ENCODE measurements around the gene RASAL1. TPM values are rescaled to one million over a fixed set of nuclear protein-coding genes. Genes with fewer than 3 reads are reported as not detected.

Gene RASAL1
- total RNA-seq, 2 donors from 2014 or later = 9.0 to 10.2 TPM

DNA sequence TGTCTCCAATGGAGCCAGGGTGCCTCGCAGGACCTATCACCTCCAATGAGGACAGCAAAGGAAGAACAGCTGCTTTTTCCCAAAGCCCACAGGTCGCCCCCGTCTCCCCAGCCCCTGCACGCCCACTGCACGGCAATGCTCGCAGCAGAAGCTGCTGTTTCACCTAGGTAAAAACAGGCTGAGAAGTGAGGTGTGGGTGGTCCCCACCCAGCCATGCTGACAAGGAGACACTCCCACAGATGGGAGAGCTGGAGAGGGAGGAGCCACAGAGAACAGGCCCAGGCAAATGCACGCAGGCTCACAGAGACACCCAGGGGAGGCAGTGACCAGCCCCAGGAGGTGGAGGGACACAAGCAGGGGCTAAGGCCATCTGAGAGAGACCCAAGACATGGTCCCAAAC is 24.4 kb upstream of the RASAL1 start:
- Histone ChIP-seq H3K4me1 (no peaks in the 10 kb centered on the region), H3K36me3 (peaks cover 5% of the 10 kb centered on the region), H3K4me3 (no peak overlapping the region), H3K27me3 (peaks cover 1% of the 10 kb centered on the region), H3K9ac (ENCODE audit: low read depth in 2 of 2, low read length in 2 of 2) (no peak overlapping the region), H3K27ac (no peak overlapping the region), H3K9me3 (no peaks in the 10 kb centered on the region)
- intact Hi-C loops (cut with DNase I) = loop anchor here (10.0 kb wide), 1 partner anchor 65 kb away; no protein-coding TSS in a partner anchor
- DNase-seq = no peak
- TF ChIP-seq, protein P1, sequence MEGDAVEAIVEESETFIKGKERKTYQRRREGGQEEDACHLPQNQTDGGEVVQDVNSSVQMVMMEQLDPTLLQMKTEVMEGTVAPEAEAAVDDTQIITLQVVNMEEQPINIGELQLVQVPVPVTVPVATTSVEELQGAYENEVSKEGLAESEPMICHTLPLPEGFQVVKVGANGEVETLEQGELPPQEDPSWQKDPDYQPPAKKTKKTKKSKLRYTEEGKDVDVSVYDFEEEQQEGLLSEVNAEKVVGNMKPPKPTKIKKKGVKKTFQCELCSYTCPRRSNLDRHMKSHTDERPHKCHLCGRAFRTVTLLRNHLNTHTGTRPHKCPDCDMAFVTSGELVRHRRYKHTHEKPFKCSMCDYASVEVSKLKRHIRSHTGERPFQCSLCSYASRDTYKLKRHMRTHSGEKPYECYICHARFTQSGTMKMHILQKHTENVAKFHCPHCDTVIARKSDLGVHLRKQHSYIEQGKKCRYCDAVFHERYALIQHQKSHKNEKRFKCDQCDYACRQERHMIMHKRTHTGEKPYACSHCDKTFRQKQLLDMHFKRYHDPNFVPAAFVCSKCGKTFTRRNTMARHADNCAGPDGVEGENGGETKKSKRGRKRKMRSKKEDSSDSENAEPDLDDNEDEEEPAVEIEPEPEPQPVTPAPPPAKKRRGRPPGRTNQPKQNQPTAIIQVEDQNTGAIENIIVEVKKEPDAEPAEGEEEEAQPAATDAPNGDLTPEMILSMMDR (IDR thresholded peaks at IDR 0.05) = no peak

DNA sequence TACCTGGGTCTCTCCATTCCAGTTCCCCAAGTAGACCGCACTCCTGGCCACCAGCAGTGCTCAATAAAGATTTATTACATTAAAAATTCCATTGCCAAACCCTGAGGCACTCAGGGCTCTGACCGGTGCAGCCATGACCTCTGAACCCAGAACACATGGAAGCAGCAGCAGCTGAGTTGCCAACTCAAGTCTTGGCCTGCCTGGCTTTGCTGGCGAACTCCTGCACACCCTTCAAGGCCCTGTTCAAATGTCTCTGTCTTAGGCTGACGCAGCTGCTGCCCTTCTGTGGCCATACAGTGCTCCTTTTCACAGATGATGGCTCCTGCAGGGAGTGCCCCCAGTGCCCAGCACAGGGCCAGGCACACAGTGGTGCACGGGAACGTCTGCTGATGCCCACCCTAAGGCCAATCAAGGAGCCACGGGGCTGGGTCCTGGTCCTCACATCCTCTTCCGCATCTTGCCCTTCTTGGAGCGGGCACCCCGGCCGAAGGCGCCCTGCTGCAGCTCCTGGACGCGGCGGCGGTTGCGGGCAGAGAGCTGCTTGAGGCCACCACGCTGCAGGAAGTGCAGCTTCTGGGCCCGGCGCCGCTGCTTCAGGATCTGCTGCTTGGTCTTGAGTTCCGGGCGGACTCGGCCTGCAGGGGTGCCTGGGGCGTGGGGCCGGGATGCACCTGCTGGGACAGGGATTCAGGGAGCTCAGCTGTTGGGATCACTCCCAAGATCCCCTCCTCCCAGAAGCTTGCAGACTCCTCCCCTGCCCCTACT is 23.1 kb upstream of the RASAL1 start:
- H3K36me3 ChIP-seq = peaks cover 5% of the 10 kb centered on the region
- intact Hi-C loops (cut with DNase I) = loop anchor here (10.0 kb wide), 1 partner anchor 64 kb away; no protein-coding TSS in a partner anchor

DNA sequence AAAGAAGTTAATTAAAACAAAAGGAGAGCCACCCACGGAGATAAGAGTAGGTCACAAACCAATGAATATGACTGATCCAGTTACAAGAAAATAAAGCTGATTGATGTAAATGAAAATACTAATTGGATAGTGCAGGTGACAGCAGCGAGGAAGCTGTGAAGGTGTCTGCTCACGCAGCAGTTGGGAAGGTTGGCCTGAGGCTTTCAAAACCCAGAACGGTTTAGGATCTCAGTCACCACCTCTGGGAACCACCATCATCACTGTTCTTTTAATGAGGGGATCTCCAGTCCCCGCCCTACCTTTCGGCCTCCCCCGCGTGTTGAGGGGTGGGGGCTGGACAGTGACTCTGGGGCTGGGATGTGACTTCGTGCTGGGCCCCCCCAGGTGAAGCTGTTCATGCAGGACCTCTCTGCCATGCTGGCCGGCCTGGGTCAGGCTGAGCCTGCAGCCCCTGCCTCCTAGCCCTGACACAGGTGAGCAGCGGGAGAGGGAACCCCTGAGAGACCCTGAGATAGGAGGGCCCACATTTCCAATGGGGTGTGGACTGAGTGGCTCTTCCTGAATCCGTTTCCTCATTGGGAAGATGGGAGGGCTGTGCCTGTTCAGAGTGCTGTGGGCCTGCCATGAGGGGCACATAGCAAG is 21.8 kb upstream of the RASAL1 start:
- Histone ChIP-seq H3K36me3 (peaks cover 5% of the 10 kb centered on the region), H3K4me1 (peaks cover 3% of the 10 kb centered on the region), H3K4me3 (no peak overlapping the region), H3K9me3 (no peaks in the 10 kb centered on the region), H3K27me3 (peaks cover 14% of the 10 kb centered on the region), H3K27ac (no peak overlapping the region), H3K9ac (ENCODE audit: low read depth in 2 of 2, low read length in 2 of 2) (no peak overlapping the region)
- intact Hi-C loops (cut with DNase I) = loop anchor here (10.0 kb wide), 1 partner anchor 63 kb away; no protein-coding TSS in a partner anchor
- TF ChIP-seq, protein P1 (IDR thresholded peaks at IDR 0.05) = no peak
- no peak for DNase-seq

More for the DNA sequence above, 23.1 kb upstream of the RASAL1 start:
- TF ChIP-seq, protein P1 (IDR thresholded peaks at IDR 0.05) = no peak
- Histone ChIP-seq H3K4me1 (peaks cover 3% of the 10 kb centered on the region), H3K4me3 (no peak overlapping the region), H3K9me3 (no peaks in the 10 kb centered on the region), H3K27ac (no peak overlapping the region), H3K27me3 (peaks cover 14% of the 10 kb centered on the region), H3K9ac (ENCODE audit: low read depth in 2 of 2, low read length in 2 of 2) (no peak overlapping the region)
- no peak for DNase-seq

DNA sequence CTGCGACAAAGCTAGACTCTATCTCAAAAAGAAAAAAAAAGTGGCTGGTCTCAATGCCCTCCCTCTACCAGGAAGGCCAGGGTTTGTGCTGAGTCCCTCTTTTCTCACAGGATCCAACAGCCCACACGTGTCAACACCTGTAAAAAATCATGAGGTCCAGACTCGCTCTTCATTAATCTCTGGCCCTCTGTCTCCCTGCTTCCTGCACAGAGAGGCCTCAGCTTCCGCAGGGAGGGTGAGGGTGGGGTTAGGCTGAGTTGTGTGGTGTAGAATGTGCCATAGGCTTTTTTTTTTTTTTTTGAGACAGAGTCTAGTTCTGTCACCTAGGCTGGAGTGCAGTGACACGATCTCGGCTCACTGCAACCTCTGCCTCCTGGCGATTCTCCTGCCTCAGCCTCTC is 20.1 kb upstream of the RASAL1 start:
- H3K36me3 ChIP-seq = peaks cover 2% of the 10 kb centered on the region
- intact Hi-C loops (cut with DNase I) = loop anchor here (10.0 kb wide), 1 partner anchor 61 kb away; no protein-coding TSS in a partner anchor

DNA sequence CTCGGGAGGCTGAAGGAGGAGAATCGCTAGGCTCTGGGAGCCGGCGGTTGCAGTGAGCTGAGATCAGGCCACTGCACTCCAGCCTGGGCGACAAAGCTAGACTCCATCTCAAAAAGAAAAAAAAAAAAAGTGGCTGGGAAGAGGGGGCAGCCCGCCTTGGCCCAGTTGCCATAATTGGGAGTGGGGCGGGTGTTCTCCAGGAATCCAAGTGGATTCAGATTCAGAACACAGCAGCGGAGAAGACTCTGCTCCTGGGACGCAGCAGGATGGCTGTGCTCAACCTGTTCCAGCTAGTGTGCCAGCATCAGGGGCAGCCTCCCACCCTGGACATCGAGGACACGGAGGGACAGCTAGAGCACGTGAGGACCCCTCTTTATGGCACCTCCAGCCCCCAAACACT is 19.5 kb upstream of the RASAL1 start:
- no peak overlapping the region for H3K4me3 ChIP-seq
- H3K27me3 ChIP-seq = peaks cover 14% of the 10 kb centered on the region
- TF ChIP-seq, protein P1 (IDR thresholded peaks at IDR 0.05) = no peak
- H3K9ac ChIP-seq (ENCODE audit: low read depth in 2 of 2, low read length in 2 of 2) = no peak overlapping the region
- intact Hi-C loops (cut with DNase I) = loop anchor here (10.0 kb wide), 1 partner anchor 60 kb away; no protein-coding TSS in a partner anchor
- no peak overlapping the region for H3K27ac ChIP-seq
- H3K4me1 ChIP-seq = peaks cover 3% of the 10 kb centered on the region
- H3K9me3 ChIP-seq = no peaks in the 10 kb centered on the region
- no peaks in the 10 kb centered on the region for H3K36me3 ChIP-seq
- no peak for DNase-seq

More for the DNA sequence above, 20.1 kb upstream of the RASAL1 start:
- Histone ChIP-seq H3K27me3 (peaks cover 14% of the 10 kb centered on the region), H3K4me3 (no peak overlapping the region), H3K9ac (ENCODE audit: low read depth in 2 of 2, low read length in 2 of 2) (no peak overlapping the region), H3K9me3 (no peaks in the 10 kb centered on the region), H3K27ac (no peak overlapping the region), H3K4me1 (peaks cover 3% of the 10 kb centered on the region)
- TF ChIP-seq, protein P1 (IDR thresholded peaks at IDR 0.05) = no peak
- DNase-seq = no peak
